HG02943 (cell line): Measurements from ENCODE around the gene INS.

Source experiments
- ATAC-seq: cut with Tn5 transposase; IDR thresholded peaks from one replicate; pipeline ENCODE4 v1.9.1; 2021; ENCODE audit warnings: mild to moderate bottlenecking, low read depth, moderate library complexity; ENCODE audit not compliant: unreplicated experiment

Gene INS

GRCh38 chr11:2167141-2168045, 6.4 kb upstream of the INS start:
- no peak for ATAC-seq

GRCh38 chr11:2166091-2166851, 5.3 kb upstream of the INS start:
- ATAC-seq, result no peak

GRCh38 chr11:2165571-2165970, 4.6 kb upstream of the INS start:
- ATAC-seq, result no peak

- no peak for ATAC-seq
These were observed 4.0 kb upstream of the INS start for GRCh38 chr11:2164861-2165555.

GRCh38 chr11:2164081-2164480, 3.1 kb upstream of the INS start:
- no peak for ATAC-seq

- ATAC-seq, result no peak
These were observed 2.5 kb upstream of the INS start for GRCh38 chr11:2163428-2163978.

GRCh38 chr11:2159536-2160413, 1.2 kb downstream of the INS start:
- no peak for ATAC-seq

GRCh38 chr11:2158966-2159365, 2.0 kb downstream of the INS start:
- no peak for ATAC-seq

- no peak for ATAC-seq
These were observed 2.7 kb downstream of the INS start for GRCh38 chr11:2158296-2158737.

- ATAC-seq, result no peak
These were observed 3.5 kb downstream of the INS start for GRCh38 chr11:2157294-2158040.

- ATAC-seq, result no peak
These were observed 4.4 kb downstream of the INS start for GRCh38 chr11:2156416-2157182.

GRCh38 chr11:2155511-2155910, 5.5 kb downstream of the INS start:
- no peak for ATAC-seq

- ATAC-seq, result no peak
These were observed 6.1 kb downstream of the INS start for GRCh38 chr11:2154889-2155288.

- no peak for ATAC-seq
These were observed 6.8 kb downstream of the INS start for GRCh38 chr11:2154195-2154585.

- ATAC-seq, result no peak
These were observed 7.3 kb downstream of the INS start for GRCh38 chr11:2153581-2154194.

- ATAC-seq, result no peak
These were observed 9.3 kb downstream of the INS start for GRCh38 chr11:2151500-2152257.
